Activated CD4-positive, alpha-beta T cell treated with anti-CD3 and anti-CD28 coated beads, Interleukin-2, amount 50 U/mL, for 4 hours (primary cell): ENCODE results near the gene CCNF.

ENCODE experiments used
- DNase-seq, 2 experiments: peaks; one replicate each; pipeline ENCODE4 v3.0.0-alpha.2; 2020

CCNF gene

DNA sequence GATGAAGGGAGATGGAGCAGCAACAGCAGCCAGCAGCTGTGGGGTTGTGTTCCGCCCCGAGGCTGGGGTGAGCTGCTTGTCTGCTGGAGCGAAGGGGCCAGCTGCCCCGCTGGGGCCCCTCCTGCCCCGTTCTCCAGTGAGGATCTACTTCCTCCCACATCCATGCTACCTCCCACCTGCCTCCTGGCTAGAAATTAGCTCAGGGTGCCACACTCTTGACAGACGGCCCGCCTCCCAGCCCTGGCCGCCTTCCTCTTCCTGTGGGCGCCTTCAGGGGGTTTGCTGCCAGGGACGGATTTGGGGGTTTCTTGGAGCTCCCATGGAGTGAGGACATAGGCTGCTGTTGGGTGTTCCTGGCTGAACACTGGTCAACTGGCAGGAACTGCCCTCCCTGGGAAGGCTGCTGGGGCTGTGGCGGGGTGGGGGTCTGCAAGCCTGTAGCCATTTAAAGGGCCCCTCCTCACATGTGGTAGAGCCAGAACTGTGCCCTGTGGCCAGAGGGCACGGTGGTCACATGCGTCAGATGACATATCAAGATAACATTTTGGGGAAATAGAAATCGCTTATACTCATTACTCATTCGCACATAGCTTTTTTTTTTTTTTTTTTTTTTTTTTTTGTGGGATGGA is 58.8 kb downstream of the CCNF start:
- no peak for DNase-seq

DNA sequence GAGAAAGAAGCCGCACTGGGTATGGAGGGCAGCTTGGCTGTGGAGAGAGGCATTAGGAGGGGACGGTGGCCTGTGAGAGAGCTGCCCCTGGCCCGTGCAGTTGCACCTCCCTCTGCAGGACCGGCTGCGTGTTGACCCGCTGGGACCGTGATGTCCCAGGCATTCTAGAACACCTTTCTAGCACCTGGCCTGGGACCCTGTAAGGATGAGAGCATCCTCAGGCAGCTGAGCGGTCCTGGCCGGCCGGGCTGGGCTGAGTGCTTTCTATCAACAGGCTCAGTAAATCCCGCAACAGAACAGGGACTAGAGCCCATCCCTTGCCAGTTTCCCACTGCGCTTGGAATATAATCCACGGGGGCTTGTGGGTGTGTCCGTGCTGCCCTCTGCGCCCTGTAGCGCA is 60.3 kb downstream of the CCNF start:
- no peak for DNase-seq

DNA sequence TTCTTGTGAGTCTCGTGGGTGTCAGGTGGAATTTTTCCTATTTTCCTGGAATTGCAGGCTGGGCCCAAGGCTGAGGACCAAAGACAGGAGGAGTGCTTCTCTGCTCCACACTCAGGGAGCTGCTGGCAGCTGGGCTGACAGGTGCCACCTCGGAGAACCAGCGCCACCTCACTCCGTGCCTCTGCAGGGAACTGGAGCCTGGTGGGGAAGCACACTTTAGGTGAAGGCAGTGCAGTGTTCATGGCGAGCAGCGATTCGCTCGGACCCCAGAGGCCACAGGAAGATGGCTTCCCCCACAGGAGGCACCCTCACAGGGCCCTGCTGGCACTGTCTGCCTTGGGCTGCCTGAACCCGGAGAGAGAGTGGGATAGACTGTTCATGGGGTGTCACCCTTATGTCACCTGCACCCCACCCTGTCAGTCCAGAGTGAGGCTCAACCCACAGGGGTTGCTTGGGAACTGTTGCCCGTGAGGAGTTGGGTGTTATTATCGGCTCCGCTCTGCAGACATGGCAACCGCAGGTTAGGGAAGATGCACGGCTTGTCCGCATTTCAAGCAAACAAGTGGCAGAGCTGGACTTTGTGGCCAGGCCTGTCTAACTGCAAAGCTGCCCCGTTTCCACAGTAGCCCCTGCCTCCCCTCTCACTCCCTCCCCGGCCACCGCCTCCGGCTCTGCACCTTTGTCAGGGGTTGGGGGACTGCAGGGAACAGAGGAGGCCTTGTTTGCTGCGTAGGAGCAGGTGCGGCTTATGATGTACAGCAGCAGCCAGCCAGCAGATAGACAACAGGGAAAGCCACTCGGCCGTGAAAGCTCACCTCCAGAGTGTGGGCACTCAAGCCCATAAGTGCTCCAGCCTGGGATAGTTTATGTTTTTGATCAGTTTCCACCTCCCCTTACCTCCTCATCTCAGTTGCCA is 61.2 kb downstream of the CCNF start:
- no peak for DNase-seq

DNA sequence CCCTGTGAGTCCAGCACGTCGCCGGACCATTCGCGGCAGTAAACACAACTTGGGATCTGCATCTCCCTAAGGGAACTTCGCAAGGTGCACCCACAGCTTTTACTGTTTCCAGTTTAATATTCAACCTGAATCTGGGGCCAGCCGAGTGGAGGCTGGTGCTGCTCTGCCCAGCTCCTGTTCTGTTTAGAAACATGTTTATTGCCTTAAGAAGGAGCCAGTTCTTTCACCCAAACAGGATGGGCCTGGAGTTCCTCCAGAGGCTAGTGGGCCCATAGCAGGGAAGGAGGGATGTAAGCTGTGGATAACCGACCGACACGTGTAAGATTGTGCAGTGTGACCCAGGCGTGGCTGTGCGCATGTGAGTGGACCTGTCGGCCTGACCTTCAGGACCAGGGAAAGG is 63.0 kb downstream of the CCNF start:
- DNase-seq = no peak

DNA sequence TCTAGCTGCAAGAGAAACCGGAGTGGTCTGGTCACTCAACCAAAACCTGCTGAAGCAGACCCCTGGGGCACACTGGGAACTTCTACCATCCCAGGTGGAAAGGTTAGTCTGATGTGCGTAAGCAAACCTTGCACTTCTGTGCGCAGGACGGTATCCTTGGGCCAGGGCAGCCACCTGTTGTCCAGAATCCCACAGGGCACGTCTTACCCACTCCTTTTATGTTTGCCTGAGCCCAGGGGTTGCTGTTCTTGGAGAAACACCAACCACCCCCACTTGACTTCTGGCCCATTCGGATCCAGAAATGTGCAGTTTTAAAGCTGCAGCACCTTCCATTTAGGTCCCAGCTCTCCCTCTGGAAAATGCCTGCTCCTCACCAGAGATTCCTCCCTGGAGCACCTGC is 64.4 kb downstream of the CCNF start:
- no peak for DNase-seq

DNA sequence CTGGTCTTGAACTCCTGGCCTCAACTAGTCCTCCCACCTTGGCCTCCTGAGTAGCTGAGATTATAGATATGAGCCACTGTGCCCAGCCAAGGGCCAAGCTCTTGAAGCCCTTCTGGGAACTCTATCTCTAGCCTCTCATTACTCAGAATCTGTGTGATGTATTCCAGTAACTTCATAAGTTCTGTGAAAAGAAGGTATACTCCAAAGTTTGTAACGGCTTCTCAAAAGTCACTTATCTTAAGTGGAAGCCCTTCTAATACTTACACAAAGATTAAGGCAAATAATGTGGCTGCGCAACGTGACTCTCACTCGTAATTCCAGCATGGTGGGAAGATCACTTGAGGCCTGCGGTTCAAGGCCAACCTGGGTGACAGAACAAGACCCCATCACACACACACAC is 65.4 kb downstream of the CCNF start:
- DNase-seq = no peak

DNA sequence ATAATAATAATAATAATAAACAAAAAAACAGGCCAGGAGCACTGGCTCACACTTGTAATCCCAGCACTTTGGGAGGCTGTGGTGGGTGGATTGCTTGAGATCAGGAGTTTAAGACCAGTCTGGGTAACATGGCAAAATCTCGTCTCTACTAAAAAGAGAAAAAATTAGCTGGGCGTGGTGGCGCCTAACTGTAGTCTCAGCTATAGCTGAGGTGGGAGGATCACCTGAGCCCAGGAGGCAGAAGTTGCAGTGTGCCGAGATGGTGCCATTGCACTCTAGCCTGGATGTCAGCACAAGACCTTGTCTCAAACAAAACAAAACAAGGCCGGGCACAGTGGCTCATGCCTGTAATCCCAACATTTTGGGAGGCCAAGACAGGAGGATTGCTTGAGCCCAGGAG is 65.8 kb downstream of the CCNF start:
- DNase-seq = no peak

DNA sequence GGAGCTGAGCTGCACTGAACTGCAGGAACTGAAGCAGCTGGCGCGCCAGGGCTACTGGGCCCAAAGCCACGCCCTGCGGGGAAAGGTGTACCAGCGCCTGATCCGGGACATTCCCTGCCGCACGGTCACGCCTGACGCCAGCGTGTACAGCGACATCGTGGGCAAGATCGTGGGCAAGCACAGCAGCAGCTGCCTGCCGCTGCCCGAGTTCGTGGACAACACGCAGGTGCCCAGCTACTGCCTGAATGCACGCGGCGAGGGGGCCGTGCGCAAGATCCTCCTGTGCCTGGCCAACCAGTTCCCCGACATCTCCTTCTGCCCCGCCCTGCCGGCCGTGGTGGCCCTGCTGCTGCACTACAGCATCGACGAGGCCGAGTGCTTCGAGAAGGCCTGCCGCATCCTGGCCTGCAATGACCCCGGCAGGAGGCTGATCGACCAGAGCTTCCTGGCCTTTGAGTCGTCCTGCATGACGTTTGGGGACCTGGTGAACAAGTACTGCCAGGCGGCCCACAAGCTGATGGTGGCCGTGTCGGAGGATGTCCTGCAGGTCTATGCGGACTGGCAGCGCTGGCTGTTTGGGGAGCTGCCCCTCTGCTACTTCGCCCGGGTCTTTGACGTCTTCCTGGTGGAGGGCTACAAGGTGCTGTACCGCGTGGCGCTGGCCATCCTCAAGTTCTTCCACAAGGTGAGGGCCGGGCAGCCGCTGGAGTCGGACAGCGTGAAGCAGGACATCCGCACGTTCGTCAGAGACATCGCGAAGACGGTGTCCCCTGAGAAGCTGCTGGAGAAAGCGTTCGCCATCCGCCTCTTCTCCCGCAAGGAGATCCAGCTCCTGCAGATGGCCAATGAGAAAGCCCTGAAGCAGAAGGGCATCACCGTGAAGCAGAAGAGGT is 67.2 kb downstream of the CCNF start:
- no peak for DNase-seq

DNA sequence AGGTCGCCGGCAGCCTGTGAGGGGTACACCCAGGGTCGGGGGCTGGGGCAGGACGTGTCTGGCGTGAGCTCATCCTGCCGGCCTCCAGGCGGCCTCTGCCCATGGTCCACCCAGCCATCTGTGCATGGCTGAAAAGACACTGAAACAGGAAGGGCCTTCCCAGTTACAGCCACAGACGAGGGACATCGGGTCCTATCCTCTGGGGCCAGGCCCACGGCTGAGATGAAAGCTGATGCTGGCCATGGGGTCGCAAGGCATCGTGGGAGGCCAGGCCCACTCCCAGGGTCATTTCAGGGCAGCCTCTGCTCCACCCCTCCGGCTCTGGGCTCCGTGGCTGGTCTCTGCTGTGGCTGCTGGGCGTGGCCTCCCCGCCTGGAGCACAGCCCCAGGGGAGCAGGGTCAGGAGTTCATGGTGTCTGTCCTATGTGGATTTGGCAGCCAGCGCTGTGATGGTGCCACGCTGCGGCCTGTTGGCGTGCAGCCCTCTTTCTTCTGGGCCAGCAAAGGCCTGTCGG is 67.9 kb downstream of the CCNF start:
- DNase-seq = no peak

DNA sequence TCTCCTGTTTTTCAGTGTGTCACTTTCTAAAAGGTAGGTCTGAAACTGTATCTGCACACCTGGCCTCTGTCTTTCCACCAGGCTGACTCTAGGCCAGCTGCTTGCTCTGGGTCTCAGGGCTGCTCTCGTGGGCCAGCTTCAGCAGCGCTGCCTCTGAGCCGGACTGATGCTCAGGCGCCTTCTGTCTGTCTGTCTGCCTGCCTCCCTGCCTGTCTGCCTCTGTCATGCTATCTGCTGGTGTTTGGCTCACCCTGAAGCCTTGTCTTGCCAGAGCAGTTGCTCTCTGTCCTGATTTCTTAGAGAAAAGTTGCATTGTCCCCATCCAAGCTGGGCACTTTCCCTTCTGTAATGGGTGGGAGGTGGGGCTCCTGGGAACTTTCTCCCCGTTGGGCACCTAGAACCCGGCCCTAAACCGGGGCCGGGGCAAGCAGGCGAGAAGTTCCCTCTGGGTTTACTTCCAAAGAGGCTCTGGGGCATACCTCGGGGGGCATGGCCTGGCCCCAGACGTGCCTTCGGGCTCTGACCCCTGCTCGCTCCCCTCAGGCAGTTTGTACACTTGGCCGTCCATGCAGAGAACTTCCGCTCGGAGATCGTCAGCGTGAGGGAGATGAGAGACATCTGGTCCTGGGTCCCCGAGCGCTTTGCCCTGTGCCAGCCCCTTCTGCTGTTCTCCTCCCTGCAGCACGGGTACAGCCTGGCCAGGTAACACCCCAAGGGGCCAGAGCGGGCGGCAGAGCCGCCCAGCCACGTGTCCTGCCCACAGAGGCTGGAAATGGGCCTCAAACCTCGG is 68.6 kb downstream of the CCNF start:
- DNase-seq = no peak

DNA sequence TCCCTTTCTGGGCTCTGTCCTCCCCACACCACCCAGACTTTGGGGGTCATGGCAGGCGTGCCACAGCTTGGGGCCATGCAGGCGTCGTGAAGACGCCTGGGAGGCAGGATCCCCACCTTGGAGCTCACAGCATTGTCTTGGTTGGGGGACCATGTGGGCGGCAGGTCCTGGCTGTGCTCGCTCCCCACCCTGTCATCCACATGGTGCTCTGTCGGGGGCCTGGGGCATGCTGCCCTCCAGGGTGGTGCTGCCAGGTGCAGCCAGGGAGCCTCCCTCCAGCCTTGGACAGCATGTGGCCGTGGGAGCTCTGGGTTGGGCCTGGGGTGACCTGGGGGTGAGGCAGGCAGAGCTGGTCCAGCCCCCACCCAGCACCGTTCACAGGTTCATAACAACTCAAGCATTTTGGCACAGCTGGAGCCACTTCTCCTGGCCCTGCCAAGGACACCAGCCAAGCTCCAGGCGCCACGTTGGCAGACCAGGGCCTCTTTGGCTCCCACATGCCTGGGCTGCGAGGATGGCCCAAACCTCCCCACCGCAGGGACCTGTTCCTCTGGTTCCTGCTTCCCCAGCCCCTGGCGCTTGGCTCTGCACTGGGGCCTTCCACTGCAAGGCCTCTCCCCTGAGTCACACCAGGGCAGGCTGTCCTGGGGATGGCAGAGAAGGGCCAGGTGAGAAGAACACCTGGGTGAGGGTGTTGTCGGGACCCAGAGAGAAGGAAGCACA is 69.4 kb downstream of the CCNF start:
- DNase-seq = no peak

DNA sequence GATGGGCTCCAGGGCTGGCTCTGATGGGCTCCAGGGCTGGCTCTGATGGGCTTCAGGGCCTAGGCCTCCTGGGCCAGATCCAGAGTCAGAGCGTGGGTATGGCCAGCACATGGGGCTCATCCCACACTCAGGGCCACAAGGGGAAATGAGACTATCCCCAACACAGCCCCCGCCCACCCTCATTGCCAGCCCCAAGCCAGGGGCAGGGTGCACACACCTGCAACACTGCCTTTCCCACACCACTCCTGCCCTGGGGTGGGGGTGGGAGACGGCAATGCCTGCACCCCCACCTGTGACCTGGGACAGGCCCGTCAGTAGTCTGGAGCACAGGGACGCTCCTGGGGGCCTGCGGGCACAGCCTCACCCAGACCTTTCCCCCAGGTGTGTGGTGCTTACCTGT is 70.2 kb downstream of the CCNF start:
- no peak for DNase-seq

DNA sequence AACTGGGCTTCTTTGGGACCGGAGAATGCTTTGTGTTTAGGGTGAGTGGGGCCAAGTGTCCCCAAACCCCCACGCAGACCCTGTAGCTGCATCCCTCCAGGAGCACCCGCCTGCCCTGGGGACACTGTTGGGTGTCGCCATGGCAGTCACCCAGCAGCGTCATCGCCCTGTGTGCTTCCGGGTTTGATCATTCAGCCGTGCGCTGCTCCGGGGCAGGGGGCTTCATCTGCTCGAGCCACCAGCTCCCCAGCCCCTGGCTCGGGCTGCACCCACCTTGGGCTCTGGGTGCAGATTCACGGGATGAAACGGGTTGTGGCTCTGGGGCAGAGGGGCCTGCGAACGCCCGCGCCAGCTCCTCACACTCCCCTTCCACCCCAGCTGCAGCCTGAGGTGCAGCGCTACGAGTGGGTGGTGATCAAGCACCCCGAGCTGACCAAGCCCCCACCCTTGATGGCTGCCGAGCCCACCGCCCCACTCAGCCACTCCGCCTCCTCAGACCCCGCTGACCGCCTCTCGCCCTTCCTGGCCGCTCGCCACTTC is 70.7 kb downstream of the CCNF start:
- DNase-seq = no peak

DNA sequence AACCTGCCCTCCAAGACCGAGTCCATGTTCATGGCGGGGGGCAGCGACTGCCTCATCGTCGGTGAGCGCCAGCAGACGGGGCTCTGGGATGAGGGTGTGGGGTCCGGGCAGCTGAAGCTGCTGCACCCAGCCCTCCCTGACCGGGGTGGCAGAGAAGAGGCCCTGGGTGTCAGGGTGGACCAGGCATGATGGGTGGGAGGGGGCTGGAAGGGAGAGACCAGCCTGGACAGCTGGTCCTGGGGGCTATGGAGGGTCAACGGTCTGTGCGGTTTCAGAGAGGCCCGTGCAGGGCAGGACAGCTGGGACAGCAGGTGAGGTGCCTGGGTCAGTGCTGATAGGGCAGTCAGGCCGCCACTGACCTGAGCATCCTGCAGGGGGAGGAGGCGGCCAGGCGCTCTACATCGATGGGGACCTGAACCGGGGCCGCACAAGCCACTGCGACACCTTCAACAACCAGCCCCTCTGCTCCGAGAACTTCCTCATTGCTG is 71.2 kb downstream of the CCNF start:
- DNase-seq = no peak

DNA sequence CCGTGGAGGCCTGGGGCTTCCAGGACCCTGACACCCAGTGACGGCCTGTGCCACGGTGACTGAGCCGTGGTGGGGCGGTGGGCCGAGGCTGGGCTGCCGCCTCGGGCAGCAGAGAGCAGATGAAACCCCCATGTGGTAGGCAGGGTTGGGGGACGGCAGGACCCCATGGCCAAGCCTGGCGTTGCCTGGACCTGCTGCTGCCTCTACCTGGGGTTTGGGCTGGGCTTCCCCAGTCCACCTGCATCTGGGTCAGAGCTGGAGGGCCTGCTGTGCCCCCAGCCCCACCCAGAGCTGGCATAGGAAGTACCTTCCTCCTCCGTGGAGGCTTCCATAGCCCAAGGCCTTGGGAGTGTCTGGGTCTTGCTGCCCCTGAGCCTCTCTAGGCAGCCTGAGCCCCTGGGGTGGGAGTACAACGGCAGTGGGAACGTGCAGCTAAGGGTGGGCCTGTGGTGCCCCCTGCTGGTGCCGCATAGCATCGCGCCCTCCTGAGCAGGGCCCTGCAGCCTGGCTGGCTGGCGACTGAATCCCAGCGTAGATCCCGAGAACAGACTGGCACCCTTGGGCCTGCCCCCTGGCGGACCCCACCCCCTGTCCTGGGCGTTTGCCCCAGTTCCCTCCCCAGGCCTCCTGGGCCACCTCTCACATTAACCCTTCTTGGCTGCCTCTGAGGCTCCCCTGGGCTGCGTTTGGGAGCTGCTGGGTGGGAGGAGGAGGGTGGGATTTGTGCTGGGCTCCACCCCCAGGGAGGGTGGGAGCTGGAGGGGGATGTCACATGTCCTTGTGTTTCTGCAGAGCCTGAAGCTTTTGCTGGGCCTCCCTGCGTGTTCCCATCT is 71.9 kb downstream of the CCNF start:
- peak; percentile 76 for DNase-seq

DNA sequence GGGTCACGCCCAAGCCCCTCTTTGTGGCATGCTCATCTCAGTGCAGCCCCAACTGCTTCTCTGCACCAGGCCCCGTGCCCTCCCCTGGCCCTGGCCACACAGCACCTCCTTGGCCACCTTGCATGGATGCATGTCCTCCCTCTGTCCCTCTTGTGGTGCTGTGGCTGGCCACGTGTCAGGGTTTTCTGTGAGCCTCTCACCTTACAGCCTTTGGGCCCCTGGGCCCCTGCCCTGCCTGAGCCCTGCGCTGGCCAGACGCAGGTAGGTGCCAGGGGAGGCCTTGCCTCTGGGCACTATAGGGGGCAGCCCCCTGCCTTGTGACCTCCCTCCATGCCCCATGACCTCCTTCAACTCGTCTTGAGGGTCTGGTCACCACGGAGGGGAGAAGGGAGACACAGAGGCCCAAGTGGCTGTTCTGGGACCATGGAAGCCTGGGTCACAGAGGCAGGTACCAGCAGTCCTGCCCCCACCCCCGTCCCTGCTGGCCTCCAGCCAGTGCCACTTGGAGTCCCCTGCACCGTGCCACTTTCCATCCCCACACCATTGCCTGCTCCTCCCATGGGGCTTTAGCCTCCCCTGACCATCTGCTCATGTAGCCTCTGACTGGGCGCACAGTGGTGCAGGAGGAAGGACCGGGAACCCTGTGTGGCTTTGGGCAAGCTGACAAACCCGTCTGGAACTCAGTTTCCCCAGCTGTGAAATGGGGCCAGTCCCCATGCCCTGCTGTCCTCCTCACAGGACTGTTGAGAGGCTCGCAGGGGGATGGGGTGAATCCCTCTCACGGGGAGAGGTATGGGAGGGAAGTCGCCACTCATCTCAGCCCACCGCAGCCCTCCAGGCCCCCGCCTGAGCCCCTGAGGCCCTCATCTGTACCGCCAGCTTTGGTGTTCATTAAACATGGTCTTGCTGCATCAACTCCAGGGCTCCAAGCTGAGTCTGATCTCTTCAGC is 73.0 kb downstream of the CCNF start:
- DNase-seq = no peak

DNA sequence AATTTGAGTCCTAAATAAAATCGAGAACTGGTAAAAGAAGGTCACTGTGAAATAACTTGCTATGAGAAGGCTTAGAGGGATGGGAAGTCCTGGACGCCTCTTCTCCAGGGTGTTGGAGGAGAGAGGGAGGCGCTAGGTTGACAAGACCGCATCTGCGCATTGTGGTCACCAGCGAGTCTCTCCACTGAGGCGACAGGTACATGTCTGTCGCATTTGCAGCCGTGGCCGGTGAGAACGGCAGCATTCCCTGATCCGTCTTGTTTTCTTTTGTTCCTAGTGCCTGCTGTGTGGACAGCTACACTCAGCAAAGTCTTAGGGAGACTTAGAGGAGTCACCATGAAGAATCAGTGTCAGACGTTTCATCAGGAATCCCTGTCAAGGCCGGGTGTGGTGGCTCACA is 76.4 kb downstream of the CCNF start:
- no peak for DNase-seq

DNA sequence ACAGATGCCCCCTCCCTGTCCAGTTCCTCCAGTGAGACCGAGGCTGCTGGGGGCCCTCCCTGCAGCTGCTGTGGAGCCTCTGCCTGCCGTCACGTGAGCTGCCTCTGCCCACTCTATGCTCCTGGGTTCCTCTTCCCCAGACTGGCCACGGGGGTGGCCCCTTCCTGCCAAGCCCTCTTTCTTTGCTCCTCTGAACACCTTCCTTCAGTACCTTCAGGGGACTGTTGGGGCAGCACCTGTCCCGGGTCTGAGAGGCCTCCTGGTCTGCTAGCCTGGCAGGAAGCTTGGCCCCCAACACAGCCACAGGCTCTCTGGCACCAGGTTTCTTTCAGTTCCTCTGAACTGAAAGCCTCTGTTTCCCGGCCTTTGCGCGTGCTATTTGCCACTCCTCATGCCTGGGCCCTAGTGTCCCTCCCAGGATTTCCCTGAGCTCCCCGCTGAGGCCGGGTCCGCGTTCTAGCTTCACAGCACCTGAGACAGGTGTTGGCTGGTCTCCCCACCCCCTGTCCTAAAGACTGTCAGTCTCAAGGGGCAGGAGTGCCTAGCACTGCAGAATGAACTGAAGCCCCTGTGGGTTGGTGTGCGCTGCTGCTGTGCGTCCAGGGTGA is 77.9 kb downstream of the CCNF start:
- no peak for DNase-seq

DNA sequence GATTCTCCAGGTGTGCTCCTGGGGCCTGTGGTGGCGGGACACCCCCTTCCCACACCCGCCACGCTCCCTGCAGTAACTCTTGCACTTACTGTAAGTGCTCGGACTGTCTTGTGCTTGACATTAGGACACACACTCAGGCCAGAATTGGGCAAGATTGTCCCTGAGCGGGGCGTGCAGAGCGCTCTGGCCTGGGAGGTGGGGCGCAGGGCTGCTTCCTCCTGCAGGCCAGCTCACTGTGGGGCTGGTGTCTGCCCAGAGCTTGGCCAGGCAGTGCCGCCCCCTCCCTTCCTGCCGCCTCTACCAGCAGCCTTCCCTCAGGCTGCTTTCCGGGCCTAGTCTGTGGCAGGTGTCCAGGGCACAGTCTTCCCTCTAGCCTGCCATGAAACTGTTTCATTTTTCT is 78.4 kb downstream of the CCNF start:
- no peak for DNase-seq
